ENCODE data around the gene SORCS2.

Gene SORCS2

DNA sequence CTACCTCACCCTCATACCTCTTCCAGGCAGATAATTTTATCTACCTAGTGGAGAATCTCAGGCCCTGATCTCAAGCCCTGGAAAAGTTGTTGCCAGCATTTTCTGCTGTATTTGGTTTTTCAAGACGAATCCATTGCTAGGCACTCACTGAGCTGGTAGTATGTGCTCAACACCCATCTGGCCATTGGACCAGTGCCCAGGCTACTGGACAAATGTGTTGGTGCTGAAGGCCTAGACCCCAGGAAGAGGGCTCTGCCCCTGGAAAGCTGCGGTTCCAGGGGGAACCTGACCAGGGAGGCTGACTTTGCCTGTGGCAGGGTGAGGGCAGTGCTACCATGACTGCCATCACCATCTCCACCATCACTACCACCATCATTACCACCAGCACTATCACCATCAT is 170.0 kb downstream of the SORCS2 start:
- DNase-seq (ENCODE audit: low read depth): no peak
- H3K4me3 ChIP-seq (ENCODE audit: low read depth, low read length): no peak overlapping the region
- TF ChIP-seq MAX (IDR thresholded peaks at IDR 0.05; ENCODE audit: low read depth, low read length) (no peak), POLR2A (IDR thresholded peaks at IDR 0.05; ENCODE audit: extremely low read depth, insufficient read length) (no peak), MYC (IDR thresholded peaks at IDR 0.05; ENCODE audit: low read depth, low read length) (no peak)
- TF ChIP-seq, protein P1, sequence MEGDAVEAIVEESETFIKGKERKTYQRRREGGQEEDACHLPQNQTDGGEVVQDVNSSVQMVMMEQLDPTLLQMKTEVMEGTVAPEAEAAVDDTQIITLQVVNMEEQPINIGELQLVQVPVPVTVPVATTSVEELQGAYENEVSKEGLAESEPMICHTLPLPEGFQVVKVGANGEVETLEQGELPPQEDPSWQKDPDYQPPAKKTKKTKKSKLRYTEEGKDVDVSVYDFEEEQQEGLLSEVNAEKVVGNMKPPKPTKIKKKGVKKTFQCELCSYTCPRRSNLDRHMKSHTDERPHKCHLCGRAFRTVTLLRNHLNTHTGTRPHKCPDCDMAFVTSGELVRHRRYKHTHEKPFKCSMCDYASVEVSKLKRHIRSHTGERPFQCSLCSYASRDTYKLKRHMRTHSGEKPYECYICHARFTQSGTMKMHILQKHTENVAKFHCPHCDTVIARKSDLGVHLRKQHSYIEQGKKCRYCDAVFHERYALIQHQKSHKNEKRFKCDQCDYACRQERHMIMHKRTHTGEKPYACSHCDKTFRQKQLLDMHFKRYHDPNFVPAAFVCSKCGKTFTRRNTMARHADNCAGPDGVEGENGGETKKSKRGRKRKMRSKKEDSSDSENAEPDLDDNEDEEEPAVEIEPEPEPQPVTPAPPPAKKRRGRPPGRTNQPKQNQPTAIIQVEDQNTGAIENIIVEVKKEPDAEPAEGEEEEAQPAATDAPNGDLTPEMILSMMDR (IDR thresholded peaks at IDR 0.05; ENCODE audit: low read depth, low read length): no peak

- TF ChIP-seq MYC (IDR thresholded peaks at IDR 0.05; ENCODE audit: low read depth, low read length) (no peak), POLR2A (IDR thresholded peaks at IDR 0.05; ENCODE audit: extremely low read depth, insufficient read length) (no peak), MAX (IDR thresholded peaks at IDR 0.05; ENCODE audit: low read depth, low read length) (no peak)
- TF ChIP-seq, protein P1 (IDR thresholded peaks at IDR 0.05; ENCODE audit: low read depth, low read length): no peak
- no peak for DNase-seq (ENCODE audit: low read depth)
- H3K4me3 ChIP-seq (ENCODE audit: low read depth, low read length): no peak overlapping the region
These were observed 170.6 kb downstream of the SORCS2 start for GRCh38 chr4:7362862-7363430.

- DNase-seq (ENCODE audit: low read depth): no peak
- TF ChIP-seq MAX (IDR thresholded peaks at IDR 0.05; ENCODE audit: low read depth, low read length) (no peak), POLR2A (IDR thresholded peaks at IDR 0.05; ENCODE audit: extremely low read depth, insufficient read length) (no peak), MYC (IDR thresholded peaks at IDR 0.05; ENCODE audit: low read depth, low read length) (no peak)
- TF ChIP-seq, protein P1 (IDR thresholded peaks at IDR 0.05; ENCODE audit: low read depth, low read length): no peak
These were observed 172.6 kb downstream of the SORCS2 start for GRCh38 chr4:7364979-7365378.

DNA sequence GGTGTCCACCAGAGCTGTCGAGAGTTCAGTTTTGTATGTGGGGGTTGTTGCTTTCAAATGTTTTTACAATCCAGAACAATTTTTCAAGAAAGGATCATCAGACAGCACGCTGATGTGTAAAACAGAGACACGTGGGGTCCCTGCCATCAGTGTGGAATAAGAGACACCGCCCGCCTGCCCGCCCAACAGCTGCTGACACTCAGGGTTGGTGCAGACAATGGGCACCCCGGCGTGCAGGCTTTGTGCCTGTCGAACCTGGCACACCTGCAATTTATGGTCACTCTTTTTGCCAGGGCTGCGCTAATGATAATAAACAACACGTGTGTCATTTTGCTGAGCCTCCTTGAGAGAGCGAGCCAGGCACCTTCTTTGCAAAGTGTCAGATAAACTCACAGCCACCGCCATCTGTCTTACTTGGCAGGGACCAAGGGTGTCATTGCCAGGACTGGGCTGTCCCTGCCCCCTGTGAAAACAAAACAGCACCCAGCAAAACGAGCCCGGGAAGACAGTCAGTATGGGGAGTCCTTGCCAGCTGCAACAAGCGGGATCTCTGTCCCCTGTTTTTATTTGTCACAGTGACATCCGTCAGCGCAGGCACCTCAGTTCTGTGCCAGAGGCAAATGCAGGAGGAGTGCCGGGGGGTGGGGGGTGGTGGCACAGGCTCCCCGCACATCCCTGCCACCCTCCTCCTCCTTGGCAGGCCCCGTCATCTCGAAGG is 173.3 kb downstream of the SORCS2 start:
- TF ChIP-seq MYC (IDR thresholded peaks at IDR 0.05; ENCODE audit: low read depth, low read length) (no peak), MAX (IDR thresholded peaks at IDR 0.05; ENCODE audit: low read depth, low read length) (no peak), POLR2A (IDR thresholded peaks at IDR 0.05; ENCODE audit: extremely low read depth, insufficient read length) (no peak)
- TF ChIP-seq, protein P1 (IDR thresholded peaks at IDR 0.05; ENCODE audit: low read depth, low read length): no peak
- DNase-seq (ENCODE audit: low read depth): no peak
- no peak overlapping the region for H3K4me3 ChIP-seq (ENCODE audit: low read depth, low read length)

More at GRCh38 chr4:7364979-7365378, 172.6 kb downstream of the SORCS2 start:
- no peak overlapping the region for H3K4me3 ChIP-seq (ENCODE audit: low read depth, low read length)

GRCh38 chr4:7366180-7366945 is 174.0 kb downstream of the SORCS2 start:
- no peak for DNase-seq (ENCODE audit: low read depth)
- no peak overlapping the region for H3K4me3 ChIP-seq (ENCODE audit: low read depth, low read length)
- TF ChIP-seq POLR2A (IDR thresholded peaks at IDR 0.05; ENCODE audit: extremely low read depth, insufficient read length) (no peak), MYC (IDR thresholded peaks at IDR 0.05; ENCODE audit: low read depth, low read length) (no peak), MAX (IDR thresholded peaks at IDR 0.05; ENCODE audit: low read depth, low read length) (no peak)
- TF ChIP-seq, protein P1 (IDR thresholded peaks at IDR 0.05; ENCODE audit: low read depth, low read length): no peak
